CD4-positive, alpha-beta T cell treated with Interleukin-6 at 100 ng/mL for 8 hours (primary cell): ENCODE results near the gene SMIM14.

ENCODE experiments used
- DNase-seq: peaks from one replicate; pipeline ENCODE4 v3.0.0-alpha.2; 2020; ENCODE audit warnings: mixed read lengths, low spot score

Gene SMIM14

GRCh38 chr4:39498727-39499020, 140.0 kb downstream of the SMIM14 start:
- DNase-seq = no peak

GRCh38 chr4:39497909-39498726, 140.5 kb downstream of the SMIM14 start:
- DNase-seq = no peak
